ENCODE data around the gene SLC35E2B. TPM values are rescaled to one million over a fixed set of nuclear protein-coding genes. Genes with fewer than 3 reads are reported as not detected.
A peak's percentile ranks its signal among the peaks of the same experiment; 100 is the strongest.

The SLC35E2B gene
- total and polyA plus RNA-seq, 2 of the 13 experiments (the other 11 are each of a cell fraction or from before 2014, with no cell fraction given): 14.1 to 19.7 TPM

GRCh38 chr1:1615256-1616044 is 77.1 kb downstream of the SLC35E2B start, which contains the start of gene MIB2 (continued):
- TF ChIP-seq, protein P1, sequence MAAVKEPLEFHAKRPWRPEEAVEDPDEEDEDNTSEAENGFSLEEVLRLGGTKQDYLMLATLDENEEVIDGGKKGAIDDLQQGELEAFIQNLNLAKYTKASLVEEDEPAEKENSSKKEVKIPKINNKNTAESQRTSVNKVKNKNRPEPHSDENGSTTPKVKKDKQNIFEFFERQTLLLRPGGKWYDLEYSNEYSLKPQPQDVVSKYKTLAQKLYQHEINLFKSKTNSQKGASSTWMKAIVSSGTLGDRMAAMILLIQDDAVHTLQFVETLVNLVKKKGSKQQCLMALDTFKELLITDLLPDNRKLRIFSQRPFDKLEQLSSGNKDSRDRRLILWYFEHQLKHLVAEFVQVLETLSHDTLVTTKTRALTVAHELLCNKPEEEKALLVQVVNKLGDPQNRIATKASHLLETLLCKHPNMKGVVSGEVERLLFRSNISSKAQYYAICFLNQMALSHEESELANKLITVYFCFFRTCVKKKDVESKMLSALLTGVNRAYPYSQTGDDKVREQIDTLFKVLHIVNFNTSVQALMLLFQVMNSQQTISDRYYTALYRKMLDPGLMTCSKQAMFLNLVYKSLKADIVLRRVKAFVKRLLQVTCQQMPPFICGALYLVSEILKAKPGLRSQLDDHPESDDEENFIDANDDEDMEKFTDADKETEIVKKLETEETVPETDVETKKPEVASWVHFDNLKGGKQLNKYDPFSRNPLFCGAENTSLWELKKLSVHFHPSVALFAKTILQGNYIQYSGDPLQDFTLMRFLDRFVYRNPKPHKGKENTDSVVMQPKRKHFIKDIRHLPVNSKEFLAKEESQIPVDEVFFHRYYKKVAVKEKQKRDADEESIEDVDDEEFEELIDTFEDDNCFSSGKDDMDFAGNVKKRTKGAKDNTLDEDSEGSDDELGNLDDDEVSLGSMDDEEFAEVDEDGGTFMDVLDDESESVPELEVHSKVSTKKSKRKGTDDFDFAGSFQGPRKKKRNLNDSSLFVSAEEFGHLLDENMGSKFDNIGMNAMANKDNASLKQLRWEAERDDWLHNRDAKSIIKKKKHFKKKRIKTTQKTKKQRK (IDR thresholded peaks at IDR 0.05; ENCODE audit: low read length): no peak
- TF ChIP-seq ZNF33B (CRISPR knock-in tag; IDR thresholded peaks at IDR 0.05): 0 out of 2 replicates have a peak, but pooled peaks have one; percentile 48
- TF ChIP-seq SYNCRIP (IDR thresholded peaks at IDR 0.05; ENCODE audit: insufficient read depth, low read depth, low read length): no peak
- peak; percentile 75; the same call in 1 of the 2 replicates for TF ChIP-seq MYC (CRISPR knock-in tag; IDR thresholded peaks at IDR 0.05; ENCODE audit: borderline replicate concordance)
- no peak for TF ChIP-seq KIAA2018 (CRISPR knock-in tag; IDR thresholded peaks at IDR 0.05; ENCODE audit: borderline replicate concordance)
- TF ChIP-seq ZNF567 (CRISPR knock-in tag; IDR thresholded peaks at IDR 0.05; ENCODE audit: borderline replicate concordance): peak; percentile 81; the same call in 1 of the 2 replicates
- 0 out of 2 replicates have a peak, but pooled peaks have one; percentile 72 for TF ChIP-seq ZNF569 (CRISPR knock-in tag; IDR thresholded peaks at IDR 0.05; ENCODE audit: borderline replicate concordance)
- TF ChIP-seq PREB (CRISPR knock-in tag; IDR thresholded peaks at IDR 0.05): no peak
- no peak for TF ChIP-seq SKI (IDR thresholded peaks at IDR 0.05; ENCODE audit: partially characterized antibody)
- peak; percentile 84; the same call in 1 of the 2 replicates for TF ChIP-seq ZFP91 (CRISPR knock-in tag; IDR thresholded peaks at IDR 0.05; ENCODE audit: borderline replicate concordance)
- TF ChIP-seq ZNF792 (CRISPR knock-in tag; IDR thresholded peaks at IDR 0.05): no peak
- TF ChIP-seq ZC3H13 (CRISPR knock-in tag; IDR thresholded peaks at IDR 0.05): peak; percentile 97
- no peak for TF ChIP-seq FOXA1 (IDR thresholded peaks at IDR 0.05)
- TF ChIP-seq FOXA1 (CRISPR knock-in tag; IDR thresholded peaks at IDR 0.05): no peak

Data from HepG2 (cell line).